Heart right ventricle (tissue), 16 donors: Measurements from ENCODE around the gene CACNA1B. TPM values are rescaled to one million over a fixed set of nuclear protein-coding genes. Genes with fewer than 3 reads are reported as not detected.

Experiments
- ATAC-seq, 8 donors: fragments of 200-7000 bp; cut with Tn5 transposase; one replicate each; pipeline ENCODE4 v1.9.1; 2020; ENCODE audit warnings: mild to moderate bottlenecking in 8 of 8, moderate library complexity in 8 of 8, moderate number of reproducible peaks in 1 of 8
- DNase-seq, 2 donors: peaks; one replicate each; pipeline ENCODE4 v3.0.0-alpha.2; 2020
- H3K27ac ChIP-seq, 10 donors: fragments of 200-600 bp; sonication (generic) in 2 of 10; one replicate each; pipeline versions ENCODE4 v1.5.0 to v1.8.0; 2020 to 2022; ENCODE audit warnings: mild to moderate bottlenecking in 3 of 10
- H3K27me3 ChIP-seq, 7 donors: fragments of 200-600 bp; one replicate each; pipeline ENCODE4 v1.8.0; 2021 to 2022; ENCODE audit warnings: mild to moderate bottlenecking in 2 of 7
- H3K36me3 ChIP-seq, 9 donors: fragments of 200-600 bp; sonication (generic) in 1 of 9; one replicate each; pipeline versions ENCODE4 v1.5.0 to v1.8.0; 2020 to 2022; ENCODE audit warnings: mild to moderate bottlenecking in 2 of 9
- H3K4me1 ChIP-seq, 9 donors: fragments of 200-600 bp; sonication (generic) in 1 of 9; one replicate each; pipeline versions ENCODE4 v1.5.0 to v1.8.0; 2020 to 2022; ENCODE audit warnings: mild to moderate bottlenecking in 4 of 9
- H3K4me3 ChIP-seq, 10 donors: fragments of 200-600 bp; sonication (generic) in 2 of 10; one replicate each; pipeline versions ENCODE4 v1.5.0 to v1.8.0; 2020 to 2022; ENCODE audit warnings: mild to moderate bottlenecking in 7 of 10, moderate library complexity in 2 of 10
- H3K9me3 ChIP-seq, 11 donors: fragments of 200-600 bp in 10 of 11; sonication (generic) in 2 of 11; one replicate each; pipeline versions ENCODE4 v1.5.0 to v1.8.0; 2013 to 2022; ENCODE audit warnings: mild to moderate bottlenecking in 2 of 11, control low read depth in 1 of 11, moderate library complexity in 1 of 11
- CTCF ChIP-seq, 9 donors: fragments of 200-600 bp; sonication (generic) in 2 of 9; IDR thresholded peaks; one replicate each; pipeline versions ENCODE4 v1.5.0 to v1.8.0; 2021 to 2022; ENCODE audit warnings: antibody characterized with exemption in 9 of 9, mild to moderate bottlenecking in 5 of 9, moderate library complexity in 1 of 9
- WGBS, 2 donors: extraction: QIAGEN DNeasy Blood & Tissue Kit; methylation state at CpG; one replicate each; pipeline ENCODE4 v1.1.7; 2013; ENCODE audit warnings: inconsistent platforms in 1 of 2; 5-methylcytosine and 5-hydroxymethylcytosine counted together
- intact Hi-C, 10 donors: fragments of 100-400 bp; cut with DNase I; formaldehyde crosslinking; loops; one replicate each; pipeline versions ENCODE4 v1.11.1 to v1.14.2; 2022
- polyA plus RNA-seq, 2 donors: library from polyadenylated mRNA; stranded (reverse); fragments of 200-250 nt; gene quantifications; one replicate each; pipeline ENCODE4 v1.2.3, GENCODE V29; 2013
- total RNA-seq, 10 donors: library from RNA; stranded (reverse); fragmentation: NEBNext Ultra II Directional in 3 of 10; extraction: Animal tissue kit (Norgen Biotek cat#: 25700) in 3 of 10; gene quantifications; one replicate each; pipeline versions ENCODE4 v1.2.1 to v1.2.4, GENCODE V29; 2021 to 2023
- donor health status: Arrhythmogenic right ventricular cardiomyopathy.
- donor health status: ischemic (EF 13 %, LVEDD 7.1; RV severe dilation, severe dysfunction).
- donor health status: healthy with polysubstance abuse.
- donor health status: DM: no; HTN: yes; CAD: no.
- donor health status: DM: no; HTN: no; CAD: no.
- donor health status: ischemic (EF 25% LVEDD 6.9; RV normal size, moderate dysfunction).
- donor health status: ischemic (EF 25% LVEDD 5.7; RV mildly dilated, moderate dysfunction).
- donor health status: healthy.
- donor health status: DM: yes; HTN: yes; CAD: no.
- donor health status: Ischemic cardiomyopathy.
- donor health status: ischemic (EF 35%, LVEDD 5.7; RV mildly dilated, moderate dysfunction).
- donor health status: nonischemic (EF 11% LVEDD 7.7; RV severe dilation, severe dysfunction).
- donor health status: DM: yes; HTN: yes; CAD: no.
- donor health status: PGD.
- donor health status: ischemic (EF 29% LVEDD 5.4; RV normal size, mild dysfunction).
- donor health status: nonischemic (EF 23%, LVEDD 6.1; RV moderate dilation, normal function).

CACNA1B gene
- total and polyA plus RNA-seq, 12 donors, result under 0.01 to 0.66 (median 0.15) TPM; not detected in 1

- intact Hi-C loops, result no loop called here
- no peaks in the 10 kb centered on the region for H3K4me1 ChIP-seq
- H3K9me3 ChIP-seq, result peaks cover 0 to 24% (median 0%) of the 10 kb centered on the region in 11 donors
- no peak for TF ChIP-seq CTCF (IDR thresholded peaks at IDR 0.05)
- no peak overlapping the region for H3K27ac ChIP-seq
- H3K27me3 ChIP-seq, result peaks cover 0 to 29% (median 5%) of the 10 kb centered on the region in 7 donors
- no peaks in the 10 kb centered on the region for H3K36me3 ChIP-seq
- no peak overlapping the region for H3K4me3 ChIP-seq
- no peak for ATAC-seq
- DNase-seq, result no peak
- WGBS, 2 donors, result 87 to 92% methylated on average over 12 of the region's 12 CpGs
Measured at GRCh38 chr9:137900584-137901310, 23.2 kb downstream of the CACNA1B start.

GRCh38 chr9:137902646-137903045 is 25.1 kb downstream of the CACNA1B start:
- Histone ChIP-seq H3K4me3 (no peak overlapping the region), H3K27me3 (peaks cover 0 to 29% (median 5%) of the 10 kb centered on the region in 7 donors), H3K27ac (no peak overlapping the region), H3K4me1 (no peaks in the 10 kb centered on the region), H3K36me3 (no peaks in the 10 kb centered on the region), H3K9me3 (peaks cover 0 to 21% (median 0%) of the 10 kb centered on the region in 11 donors)
- ATAC-seq (no peak), DNase-seq (no peak)
- no peak for TF ChIP-seq CTCF (IDR thresholded peaks at IDR 0.05)
- intact Hi-C loops, result no loop called here
- WGBS, 2 donors, result 76 to 78% methylated on average over 9 of the region's 9 CpGs

GRCh38 chr9:137905740-137906139 is 28.2 kb downstream of the CACNA1B start:
- H3K9me3 ChIP-seq, result peaks cover 0 to 12% (median 0%) of the 10 kb centered on the region in 11 donors
- WGBS, 2 donors, result 63 to 72% methylated on average over 5 of the region's 5 CpGs
- DNase-seq (no peak), ATAC-seq (no peak)
- no peak overlapping the region for H3K4me3 ChIP-seq
- H3K27ac ChIP-seq, result no peak overlapping the region
- no peaks in the 10 kb centered on the region for H3K36me3 ChIP-seq
- no peaks in the 10 kb centered on the region for H3K4me1 ChIP-seq
- peaks cover 0 to 24% (median 5%) of the 10 kb centered on the region in 7 donors for H3K27me3 ChIP-seq
- intact Hi-C loops, result no loop called here
- TF ChIP-seq CTCF (IDR thresholded peaks at IDR 0.05), result no peak

GRCh38 chr9:137907776-137908175 is 30.2 kb downstream of the CACNA1B start:
- no peak for TF ChIP-seq CTCF (IDR thresholded peaks at IDR 0.05)
- no peak overlapping the region for H3K4me3 ChIP-seq
- WGBS, 2 donors, result 75 to 79% methylated on average over 10 of the region's 10 CpGs
- no peak for ATAC-seq
- no peaks in the 10 kb centered on the region for H3K9me3 ChIP-seq
- intact Hi-C loops, result no loop called here
- H3K27ac ChIP-seq, result no peak overlapping the region
- peaks cover 0 to 22% (median 7%) of the 10 kb centered on the region in 7 donors for H3K27me3 ChIP-seq
- no peaks in the 10 kb centered on the region for H3K36me3 ChIP-seq
- H3K4me1 ChIP-seq, result no peaks in the 10 kb centered on the region
- DNase-seq, result no peak
